IMR-90 (cell line): ENCODE measurements around the gene C16orf86. TPM values are rescaled to one million over a fixed set of nuclear protein-coding genes. Genes with fewer than 3 reads are reported as not detected.

ENCODE experiments used
- ATAC-seq: fragments of 200-7000 bp; cut with Tn5 transposase; 2 replicates; pipeline ENCODE4 v1.9.1; 2020; ENCODE audit warnings: low read depth, mild to moderate bottlenecking, moderate library complexity
- BruUV-seq: library from RNA; stranded (reverse); fragments of 400-500 nt; replicated peaks from 2 replicates; lab custom pipeline; 2021; lab: Mats Ljungman, UMichigan
- CTCF ChIA-PET: fragments of 300-600 bp; formaldehyde crosslinking; extraction: SDS; loops from one replicate; lab custom pipeline; 2021; ENCODE audit warnings: antibody characterized with exemption; lab: Yijun Ruan, JAX
- POLR2A ChIA-PET: fragments of 300-600 bp; sonication (Branson Sonifier 250); formaldehyde crosslinking; loops from one replicate; lab custom pipeline; 2022; ENCODE audit warnings: antibody characterized with exemption; ENCODE audit not compliant: unreplicated experiment; lab: Charles Lee
- DNase-seq: peaks from one replicate; pipeline ENCODE4 v3.0.0; 2013
- H2AFZ ChIP-seq: replicated peaks from 2 replicates; pipeline ENCODE3; 2013; ENCODE audit warnings: low read length, mild to moderate bottlenecking; ENCODE audit not compliant: poor library complexity
- H2AK5ac ChIP-seq: 2 replicates; pipeline ENCODE4 v1.6.1; 2013; ENCODE audit warnings: low read depth, low read length, inconsistent platforms
- H2AK9ac ChIP-seq: replicated peaks from 2 replicates; pipeline ENCODE3; 2013; ENCODE audit warnings: mild to moderate bottlenecking, low read depth, low read length, moderate library complexity; ENCODE audit not compliant: poor library complexity
- H2BK120ac ChIP-seq: 2 replicates; pipeline ENCODE4 v1.6.1; 2013; ENCODE audit warnings: low read depth, low read length, inconsistent platforms
- H2BK15ac ChIP-seq: 3 replicates; pipeline ENCODE4 v1.6.1; 2013; ENCODE audit warnings: low read depth, low read length, inconsistent platforms
- H2BK20ac ChIP-seq: 2 replicates; pipeline ENCODE4 v1.6.1; 2013; ENCODE audit warnings: low read depth, mild to moderate bottlenecking, inconsistent platforms, low read length, moderate library complexity
- H2BK5ac ChIP-seq: 2 replicates; pipeline ENCODE4 v1.6.1; 2013; ENCODE audit warnings: mild to moderate bottlenecking, low read depth, low read length, inconsistent platforms; ENCODE audit not compliant: poor library complexity, severe bottlenecking
- H3K14ac ChIP-seq: replicated peaks from 2 replicates; pipeline ENCODE4 v1.6.1; 2013; ENCODE audit warnings: low read depth, low read length, inconsistent platforms
- H3K18ac ChIP-seq: 2 replicates; pipeline ENCODE4 v1.6.1; 2013; ENCODE audit warnings: low read depth, low read length, control low read depth
- H3K23ac ChIP-seq: 2 replicates; pipeline ENCODE4 v1.6.1; 2013; ENCODE audit warnings: low read depth, low read length, inconsistent platforms
- H3K27ac ChIP-seq: 2 replicates; pipeline ENCODE4 v1.5.1; 2013; ENCODE audit warnings: mild to moderate bottlenecking, control low read depth, low read length; ENCODE audit not compliant: insufficient read depth
- H3K27me3 ChIP-seq: 2 replicates; pipeline ENCODE4 v1.6.1; 2013; ENCODE audit warnings: low read length; ENCODE audit not compliant: control insufficient read depth, insufficient read depth
- H3K36me3 ChIP-seq: 2 replicates; pipeline ENCODE4 v1.6.1; 2013; ENCODE audit warnings: low read length, mixed read lengths; ENCODE audit not compliant: control insufficient read depth, insufficient read depth
- H3K4ac ChIP-seq: 2 replicates; pipeline ENCODE4 v1.6.1; 2013; ENCODE audit warnings: low read depth, low read length, inconsistent platforms
- H3K4me1 ChIP-seq: 2 replicates; pipeline ENCODE4 v1.6.1; 2013; ENCODE audit warnings: low read length, mixed read lengths; ENCODE audit not compliant: control insufficient read depth, insufficient read depth
- H3K4me2 ChIP-seq: 2 replicates; pipeline ENCODE4 v1.6.1; 2013; ENCODE audit warnings: low read depth, mild to moderate bottlenecking, control low read depth, low read length, moderate library complexity
- H3K4me3 ChIP-seq: 2 replicates; pipeline ENCODE4 v1.5.1; 2013; ENCODE audit warnings: low read depth, mild to moderate bottlenecking, control low read depth, low read length, moderate library complexity; ENCODE audit not compliant: insufficient read depth
- H3K56ac ChIP-seq: 2 replicates; pipeline ENCODE4 v1.6.1; 2013; ENCODE audit warnings: low read length, inconsistent platforms; ENCODE audit not compliant: insufficient read depth; ENCODE audit errors: extremely low read depth
- H3K79me1 ChIP-seq, 2 experiments: 2 replicates each; pipeline ENCODE4 v1.6.1; 2013; ENCODE audit warnings: low read length in 2 of 2, inconsistent platforms in 1 of 2, low read depth in 1 of 2
- H3K9ac ChIP-seq: 2 replicates; pipeline ENCODE4 v1.6.1; 2013; ENCODE audit warnings: low read depth, low read length, control low read depth
- H3K9me1 ChIP-seq: 2 replicates; pipeline ENCODE4 v1.6.1; 2013; ENCODE audit warnings: low read length, inconsistent platforms; ENCODE audit not compliant: insufficient read depth
- H3K9me3 ChIP-seq: 2 replicates; pipeline ENCODE4 v1.6.1; 2013; ENCODE audit warnings: low read length; ENCODE audit not compliant: control insufficient read depth, insufficient read depth
- H4K20me1 ChIP-seq: 2 replicates; pipeline ENCODE4 v1.6.1; 2013; ENCODE audit warnings: low read length, inconsistent platforms; ENCODE audit not compliant: insufficient read depth
- H4K5ac ChIP-seq: 2 replicates; pipeline ENCODE4 v1.6.1; 2013; ENCODE audit warnings: mild to moderate bottlenecking, low read depth, low read length, control low read depth
- H4K8ac ChIP-seq, 2 experiments: 2 replicates each; pipeline ENCODE4 v1.6.1; 2013; ENCODE audit warnings: low read depth in 2 of 2, low read length in 2 of 2, control low read depth in 1 of 2, inconsistent platforms in 1 of 2
- H4K91ac ChIP-seq: 2 replicates; pipeline ENCODE4 v1.6.1; 2013; ENCODE audit warnings: low read depth, low read length, inconsistent platforms; ENCODE audit not compliant: insufficient read depth
- CEBPB ChIP-seq: IDR thresholded peaks from 2 replicates; pipeline ENCODE4 v1.6.1; 2012; ENCODE audit warnings: low read depth, low read length, improper control_type of control experiment
- POLR2A ChIP-seq: IDR thresholded peaks from 2 replicates; pipeline ENCODE4 v1.6.1; 2012; ENCODE audit warnings: mild to moderate bottlenecking, low read depth, low read length
- WGBS, 2 experiments: methylation state at CpG; one replicate each; pipeline versions ENCODE4 v1.1.5 to v1.1.7; 2013; ENCODE audit warnings: missing lambda C conversion rate in 2 of 2; ENCODE audit not compliant: insufficient read length in 1 of 2; ENCODE audit errors: extremely low coverage in 2 of 2; 5-methylcytosine and 5-hydroxymethylcytosine counted together
- dilution Hi-C: fragments of 300-500 bp; cut with HindIII; formaldehyde crosslinking; loops from one replicate; pipeline ENCODE4 v1.14.3; 2018; ENCODE audit warnings: low sequenced_read_pairs; ENCODE audit not compliant: unreplicated experiment
- in situ Hi-C: fragments of 300-500 bp; cut with MboI; formaldehyde crosslinking; loops from 3 replicates; pipeline ENCODE4 v1.14.3; 2019; ENCODE audit warnings: low sequenced_read_pairs, inconsistent platforms, mixed read lengths
- intact Hi-C: fragments of 100-400 bp; cut with micrococcal nuclease; formaldehyde crosslinking; loops from 2 replicates; pipeline ENCODE4 v1.10.0; 2022
- polyA plus RNA-seq, 3 experiments: library from polyadenylated mRNA; depleted of rRNA; stranded (reverse); fragments of >200 nt; gene quantifications; 2 replicates each; pipeline ENCODE4 v1.2.3, GENCODE V29; 2012; ENCODE audit warnings: low replicate concordance in 1 of 3
- total RNA-seq: library from RNA; depleted of rRNA; stranded (reverse); fragments of >200 nt; gene quantifications from 2 replicates; pipeline ENCODE4 v1.2.3, GENCODE V29; 2012

C16orf86 gene
- total and polyA plus RNA-seq, 2 of the 4 experiments (the other 2 are of a cell fraction) = 0.54 to 0.70 TPM

- no peak overlapping the region for H3K4me2 ChIP-seq
- no CpG with 5 or more reads among the region's 2 CpGs for WGBS, 2 experiments
- H3K4me1 ChIP-seq = peaks cover 4% of the 10 kb centered on the region; the same call in 1 of the 2 replicates
- H3K9me3 ChIP-seq = no peaks in the 10 kb centered on the region
- H4K8ac ChIP-seq = no peak overlapping the region
- no peaks in the 10 kb centered on the region; the same call in 1 of the 2 replicates for H3K36me3 ChIP-seq
- H3K27ac ChIP-seq = no peak overlapping the region
- H2AFZ ChIP-seq = no peak overlapping the region
- H3K18ac ChIP-seq = no peak overlapping the region
- H4K91ac ChIP-seq = no peak overlapping the region
- peak; percentile 49 for DNase-seq
- H3K4me3 ChIP-seq = no peak overlapping the region
- in situ Hi-C loops = no loop called here
- H3K9ac ChIP-seq = no peak overlapping the region
- no peak overlapping the region for H3K4ac ChIP-seq
- H2AK9ac ChIP-seq = no peak overlapping the region
- no peak overlapping the region for H2BK15ac ChIP-seq
- H3K9me1 ChIP-seq = peaks cover 8% of the 10 kb centered on the region
- intact Hi-C loops = no loop called here
- H2BK5ac ChIP-seq = no peak overlapping the region
- ChIA-PET POLR2A (no interaction called here), CTCF (no interaction called here)
- H2BK120ac ChIP-seq = no peak overlapping the region
- dilution Hi-C loops = no loop called here
- no peak overlapping the region for H4K5ac ChIP-seq
- no TSS peak for BruUV-seq
- H4K20me1 ChIP-seq = peaks cover 14% of the 10 kb centered on the region
- no peak overlapping the region for H3K14ac ChIP-seq
- no peak overlapping the region for H3K56ac ChIP-seq
- H3K23ac ChIP-seq = no peak overlapping the region
- ATAC-seq = no peak; the same call in 1 of the 2 replicates
- H3K27me3 ChIP-seq = no peaks in the 10 kb centered on the region
- no peak overlapping the region for H2AK5ac ChIP-seq
- no peak overlapping the region for H2BK20ac ChIP-seq
- TF ChIP-seq POLR2A (no peak), CEBPB (peak; percentile 46; the same call in 1 of the 2 replicates)
- H3K79me1 ChIP-seq = peaks cover 12 to 49% of the 10 kb centered on the region in 2 experiments
These were observed 41.8 kb downstream of the C16orf86 start for GRCh38 chr16:67708368-67708771.
